GM13977 (cell line): ENCODE measurements around the gene CNTNAP2.

Source experiments
- DNase-seq: peaks from one replicate; pipeline ENCODE4 v3.0.0; 2012; ENCODE audit warnings: low spot score
- CTCF ChIP-seq: IDR thresholded peaks from 2 replicates; pipeline ENCODE4 v1.5.1; 2012; ENCODE audit warnings: mild to moderate bottlenecking, control low read depth; ENCODE audit not compliant: insufficient read depth; ENCODE audit errors: extremely low read depth, missing control alignments
- in situ Hi-C: fragments of 300-500 bp; cut with MboI; formaldehyde crosslinking; loops from one replicate; pipeline ENCODE4 v1.12.0; 2022; ENCODE audit warnings: low sequenced_read_pairs, low pct_unique_long_range_greater_than_20kb, mixed read lengths, inconsistent platforms; ENCODE audit not compliant: unreplicated experiment

The CNTNAP2 gene

GRCh38 chr7:146117576-146117975 lies 975 bp downstream of the CNTNAP2 start:
- in situ Hi-C loops, result no loop called here
- no peak for DNase-seq

GRCh38 chr7:146119002-146119401 lies 2.4 kb downstream of the CNTNAP2 start:
- in situ Hi-C loops, result no loop called here
- no peak for TF ChIP-seq CTCF

More at GRCh38 chr7:146117576-146117975, 975 bp downstream of the CNTNAP2 start:
- no peak for TF ChIP-seq CTCF

GRCh38 chr7:146123715-146124114 lies 7.1 kb downstream of the CNTNAP2 start:
- no peak for DNase-seq
- no peak for TF ChIP-seq CTCF
- in situ Hi-C loops, result no loop called here

More at GRCh38 chr7:146119002-146119401, 2.4 kb downstream of the CNTNAP2 start:
- no peak for DNase-seq

GRCh38 chr7:146126767-146127509 lies 10.3 kb downstream of the CNTNAP2 start:
- no peak for TF ChIP-seq CTCF

GRCh38 chr7:146129296-146129695 lies 12.7 kb downstream of the CNTNAP2 start:
- no peak for DNase-seq
- in situ Hi-C loops, result no loop called here
- no peak for TF ChIP-seq CTCF

More at GRCh38 chr7:146126767-146127509, 10.3 kb downstream of the CNTNAP2 start:
- in situ Hi-C loops, result no loop called here
- no peak for DNase-seq

- in situ Hi-C loops, result no loop called here
- DNase-seq, result no peak
- TF ChIP-seq CTCF, result no peak
These were observed 13.4 kb downstream of the CNTNAP2 start for GRCh38 chr7:146129997-146130396.
